ENCODE results near the gene RTN1.

DNA sequence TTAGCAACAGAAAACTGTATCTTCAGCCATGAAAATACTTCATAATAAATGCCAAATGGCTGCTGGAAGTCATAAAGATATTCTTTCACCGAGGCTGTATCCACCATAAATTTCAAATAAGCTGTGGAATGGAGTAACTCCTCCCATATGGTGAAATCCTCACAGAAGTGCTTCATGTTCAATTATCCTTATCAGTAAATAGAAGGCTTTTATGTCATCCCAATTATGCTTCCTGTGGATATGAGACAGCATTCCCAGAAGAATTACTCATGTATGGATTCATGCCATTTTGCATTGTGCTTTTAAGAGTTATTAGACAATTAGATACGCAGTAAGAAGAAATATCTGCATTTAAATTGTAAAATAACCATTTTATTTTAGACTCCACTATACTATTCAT, 99.0 kb downstream of the RTN1 start:
- TF ChIP-seq GATA2 (IDR thresholded peaks at IDR 0.05; ENCODE audit: low read depth, low read length) (peak; percentile 44; the same call in 1 of the 2 replicates), GATA3 (IDR thresholded peaks at IDR 0.05; ENCODE audit: low read depth, low read length) (0 out of 2 replicates have a peak, but pooled peaks have one; percentile 36)
